Glutamatergic neuron (in vitro differentiated cells): ENCODE results near the gene STAG1. TPM values are rescaled to one million over a fixed set of nuclear protein-coding genes. Genes with fewer than 3 reads are reported as not detected.

Source experiments
- DNase-seq: peaks from one replicate; pipeline ENCODE4 v3.0.0; 2022
- H3K27ac Mint-ChIP-seq: one replicate; pipeline ENCODE4 v1.8.0; 2020; ENCODE audit warnings: mild to moderate bottlenecking, mixed read lengths, inconsistent platforms; ENCODE audit not compliant: unreplicated experiment
- H3K27me3 Mint-ChIP-seq: one replicate; pipeline ENCODE4 v1.8.0; 2020; ENCODE audit warnings: mild to moderate bottlenecking, moderate library complexity, mixed read lengths, inconsistent platforms; ENCODE audit not compliant: unreplicated experiment
- H3K36me3 Mint-ChIP-seq: one replicate; pipeline ENCODE4 v1.8.0; 2020; ENCODE audit warnings: mild to moderate bottlenecking, mixed read lengths, inconsistent platforms; ENCODE audit not compliant: unreplicated experiment
- H3K4me1 Mint-ChIP-seq: one replicate; pipeline ENCODE4 v1.8.0; 2020; ENCODE audit warnings: mild to moderate bottlenecking, low read depth, mixed read lengths, inconsistent platforms; ENCODE audit not compliant: unreplicated experiment
- H3K4me3 Mint-ChIP-seq: one replicate; pipeline ENCODE4 v1.8.0; 2020; ENCODE audit warnings: mild to moderate bottlenecking, mixed read lengths, inconsistent platforms; ENCODE audit not compliant: unreplicated experiment
- H3K9me3 Mint-ChIP-seq: one replicate; pipeline ENCODE4 v1.8.0; 2020; ENCODE audit warnings: mild to moderate bottlenecking, moderate library complexity, mixed read lengths, inconsistent platforms; ENCODE audit not compliant: unreplicated experiment
- CTCF ChIP-seq: fragments of 200-600 bp; sonication (generic); IDR thresholded peaks from one replicate; pipeline ENCODE4 v1.5.0; 2021; ENCODE audit not compliant: partially characterized antibody, unreplicated experiment
- total RNA-seq: library from RNA; stranded (reverse); fragmentation: NEBNext Ultra II Directional; extraction: Animal tissue kit (Norgen Biotek cat#: 25700); gene quantifications from one replicate; pipeline ENCODE4 v1.2.1, GENCODE V29; 2021; ENCODE audit not compliant: unreplicated experiment

Gene STAG1
- total RNA-seq, 1 donor from 2014 or later: 22.8 TPM

- Mint-ChIP-seq H3K27me3 (no peaks in the 10 kb centered on the region), H3K4me1 (no peaks in the 10 kb centered on the region), H3K27ac (no peak overlapping the region), H3K4me3 (no peak overlapping the region), H3K36me3 (no peaks in the 10 kb centered on the region), H3K9me3 (no peaks in the 10 kb centered on the region)
- TF ChIP-seq CTCF: no peak
- no peak for DNase-seq
Measured at GRCh38 chr3:136404056-136404455, 348.1 kb downstream of the STAG1 start.

GRCh38 chr3:136396916-136397315 is 355.3 kb downstream of the STAG1 start:
- Mint-ChIP-seq H3K27me3 (no peaks in the 10 kb centered on the region), H3K4me1 (no peaks in the 10 kb centered on the region), H3K4me3 (no peak overlapping the region), H3K9me3 (no peaks in the 10 kb centered on the region), H3K36me3 (no peaks in the 10 kb centered on the region), H3K27ac (no peak overlapping the region)
- DNase-seq: no peak
- TF ChIP-seq CTCF: no peak

- H3K36me3 Mint-ChIP-seq: no peaks in the 10 kb centered on the region
- no peak for DNase-seq
- no peak overlapping the region for H3K4me3 Mint-ChIP-seq
- H3K27ac Mint-ChIP-seq: no peak overlapping the region
- no peaks in the 10 kb centered on the region for H3K9me3 Mint-ChIP-seq
- H3K27me3 Mint-ChIP-seq: peaks cover 2% of the 10 kb centered on the region
- TF ChIP-seq CTCF: no peak
- no peaks in the 10 kb centered on the region for H3K4me1 Mint-ChIP-seq
Measured at GRCh38 chr3:136390574-136390973, 361.6 kb downstream of the STAG1 start.

GRCh38 chr3:136387031-136387430 is 365.1 kb downstream of the STAG1 start:
- Mint-ChIP-seq H3K4me3 (no peak overlapping the region), H3K9me3 (no peaks in the 10 kb centered on the region), H3K27me3 (peaks cover 2% of the 10 kb centered on the region), H3K27ac (no peak overlapping the region), H3K4me1 (no peaks in the 10 kb centered on the region), H3K36me3 (no peaks in the 10 kb centered on the region)
- DNase-seq: no peak
- no peak for TF ChIP-seq CTCF

- Mint-ChIP-seq H3K27me3 (no peaks in the 10 kb centered on the region), H3K4me3 (no peak overlapping the region), H3K27ac (no peak overlapping the region), H3K4me1 (no peaks in the 10 kb centered on the region), H3K9me3 (no peaks in the 10 kb centered on the region), H3K36me3 (no peaks in the 10 kb centered on the region)
- DNase-seq: no peak
- no peak for TF ChIP-seq CTCF
Measured at GRCh38 chr3:136385457-136385856, 366.7 kb downstream of the STAG1 start.
